IMR-90 (cell line): ENCODE measurements around the gene MAN1C1. TPM values are rescaled to one million over a fixed set of nuclear protein-coding genes. Genes with fewer than 3 reads are reported as not detected.

Experiments
- ATAC-seq: fragments of 200-7000 bp; cut with Tn5 transposase; 2 replicates; pipeline ENCODE4 v1.9.1; 2020; ENCODE audit warnings: low read depth, mild to moderate bottlenecking, moderate library complexity
- BruUV-seq: library from RNA; stranded (reverse); fragments of 400-500 nt; replicated peaks from 2 replicates; lab custom pipeline; 2021; lab: Mats Ljungman, UMichigan
- CTCF ChIA-PET: fragments of 300-600 bp; formaldehyde crosslinking; extraction: SDS; loops from one replicate; lab custom pipeline; 2021; ENCODE audit warnings: antibody characterized with exemption; lab: Yijun Ruan, JAX
- POLR2A ChIA-PET: fragments of 300-600 bp; sonication (Branson Sonifier 250); formaldehyde crosslinking; loops from one replicate; lab custom pipeline; 2022; ENCODE audit warnings: antibody characterized with exemption; ENCODE audit not compliant: unreplicated experiment; lab: Charles Lee
- DNase-seq: peaks from one replicate; pipeline ENCODE4 v3.0.0; 2013
- H2AFZ ChIP-seq: replicated peaks from 2 replicates; pipeline ENCODE3; 2013; ENCODE audit warnings: low read length, mild to moderate bottlenecking; ENCODE audit not compliant: poor library complexity
- H2AK5ac ChIP-seq: 2 replicates; pipeline ENCODE4 v1.6.1; 2013; ENCODE audit warnings: low read depth, low read length, inconsistent platforms
- H2AK9ac ChIP-seq: replicated peaks from 2 replicates; pipeline ENCODE3; 2013; ENCODE audit warnings: mild to moderate bottlenecking, low read depth, low read length, moderate library complexity; ENCODE audit not compliant: poor library complexity
- H2BK120ac ChIP-seq: 2 replicates; pipeline ENCODE4 v1.6.1; 2013; ENCODE audit warnings: low read depth, low read length, inconsistent platforms
- H2BK15ac ChIP-seq: 3 replicates; pipeline ENCODE4 v1.6.1; 2013; ENCODE audit warnings: low read depth, low read length, inconsistent platforms
- H2BK20ac ChIP-seq: 2 replicates; pipeline ENCODE4 v1.6.1; 2013; ENCODE audit warnings: low read depth, mild to moderate bottlenecking, inconsistent platforms, low read length, moderate library complexity
- H2BK5ac ChIP-seq: 2 replicates; pipeline ENCODE4 v1.6.1; 2013; ENCODE audit warnings: mild to moderate bottlenecking, low read depth, low read length, inconsistent platforms; ENCODE audit not compliant: poor library complexity, severe bottlenecking
- H3K14ac ChIP-seq: replicated peaks from 2 replicates; pipeline ENCODE4 v1.6.1; 2013; ENCODE audit warnings: low read depth, low read length, inconsistent platforms
- H3K18ac ChIP-seq: 2 replicates; pipeline ENCODE4 v1.6.1; 2013; ENCODE audit warnings: low read depth, low read length, control low read depth
- H3K23ac ChIP-seq: 2 replicates; pipeline ENCODE4 v1.6.1; 2013; ENCODE audit warnings: low read depth, low read length, inconsistent platforms
- H3K27ac ChIP-seq: 2 replicates; pipeline ENCODE4 v1.5.1; 2013; ENCODE audit warnings: mild to moderate bottlenecking, control low read depth, low read length; ENCODE audit not compliant: insufficient read depth
- H3K27me3 ChIP-seq: 2 replicates; pipeline ENCODE4 v1.6.1; 2013; ENCODE audit warnings: low read length; ENCODE audit not compliant: control insufficient read depth, insufficient read depth
- H3K36me3 ChIP-seq: 2 replicates; pipeline ENCODE4 v1.6.1; 2013; ENCODE audit warnings: low read length, mixed read lengths; ENCODE audit not compliant: control insufficient read depth, insufficient read depth
- H3K4ac ChIP-seq: 2 replicates; pipeline ENCODE4 v1.6.1; 2013; ENCODE audit warnings: low read depth, low read length, inconsistent platforms
- H3K4me1 ChIP-seq: 2 replicates; pipeline ENCODE4 v1.6.1; 2013; ENCODE audit warnings: low read length, mixed read lengths; ENCODE audit not compliant: control insufficient read depth, insufficient read depth
- H3K4me2 ChIP-seq: 2 replicates; pipeline ENCODE4 v1.6.1; 2013; ENCODE audit warnings: low read depth, mild to moderate bottlenecking, control low read depth, low read length, moderate library complexity
- H3K4me3 ChIP-seq: 2 replicates; pipeline ENCODE4 v1.5.1; 2013; ENCODE audit warnings: low read depth, mild to moderate bottlenecking, control low read depth, low read length, moderate library complexity; ENCODE audit not compliant: insufficient read depth
- H3K56ac ChIP-seq: 2 replicates; pipeline ENCODE4 v1.6.1; 2013; ENCODE audit warnings: low read length, inconsistent platforms; ENCODE audit not compliant: insufficient read depth; ENCODE audit errors: extremely low read depth
- H3K79me1 ChIP-seq, 2 experiments: 2 replicates each; pipeline ENCODE4 v1.6.1; 2013; ENCODE audit warnings: low read length in 2 of 2, inconsistent platforms in 1 of 2, low read depth in 1 of 2
- H3K9ac ChIP-seq: 2 replicates; pipeline ENCODE4 v1.6.1; 2013; ENCODE audit warnings: low read depth, low read length, control low read depth
- H3K9me1 ChIP-seq: 2 replicates; pipeline ENCODE4 v1.6.1; 2013; ENCODE audit warnings: low read length, inconsistent platforms; ENCODE audit not compliant: insufficient read depth
- H3K9me3 ChIP-seq: 2 replicates; pipeline ENCODE4 v1.6.1; 2013; ENCODE audit warnings: low read length; ENCODE audit not compliant: control insufficient read depth, insufficient read depth
- H4K20me1 ChIP-seq: 2 replicates; pipeline ENCODE4 v1.6.1; 2013; ENCODE audit warnings: low read length, inconsistent platforms; ENCODE audit not compliant: insufficient read depth
- H4K5ac ChIP-seq: 2 replicates; pipeline ENCODE4 v1.6.1; 2013; ENCODE audit warnings: mild to moderate bottlenecking, low read depth, low read length, control low read depth
- H4K8ac ChIP-seq, 2 experiments: 2 replicates each; pipeline ENCODE4 v1.6.1; 2013; ENCODE audit warnings: low read depth in 2 of 2, low read length in 2 of 2, control low read depth in 1 of 2, inconsistent platforms in 1 of 2
- H4K91ac ChIP-seq: 2 replicates; pipeline ENCODE4 v1.6.1; 2013; ENCODE audit warnings: low read depth, low read length, inconsistent platforms; ENCODE audit not compliant: insufficient read depth
- BHLHE40 ChIP-seq: fragments of 150-350 bp; IDR thresholded peaks from 2 replicates; pipeline ENCODE4 v1.6.1; 2016; ENCODE audit warnings: mild to moderate bottlenecking, low read depth, low read length
- CEBPB ChIP-seq: IDR thresholded peaks from 2 replicates; pipeline ENCODE4 v1.6.1; 2012; ENCODE audit warnings: low read depth, low read length, improper control_type of control experiment
- CHD1 ChIP-seq: IDR thresholded peaks from 2 replicates; pipeline ENCODE4 v1.6.1; 2012; ENCODE audit warnings: low read depth, low read length, improper control_type of control experiment
- CTCF ChIP-seq: conservative IDR thresholded peaks from 2 replicates; pipeline ENCODE4 v1.5.1; 2012; ENCODE audit warnings: mild to moderate bottlenecking, low read depth, low read length, improper control_type of control experiment
- ELK1 ChIP-seq: fragments of 150-350 bp; IDR thresholded peaks from 2 replicates; pipeline ENCODE4 v1.6.1; 2016; ENCODE audit warnings: low read depth, mild to moderate bottlenecking, low read length, moderate library complexity, borderline replicate concordance
- FOS ChIP-seq: fragments of 150-350 bp; IDR thresholded peaks from 2 replicates; pipeline ENCODE4 v1.6.1; 2016; ENCODE audit warnings: low read depth, low read length
- MAFK ChIP-seq: IDR thresholded peaks from 2 replicates; pipeline ENCODE4 v1.6.1; 2012; ENCODE audit warnings: low read depth, low read length, improper control_type of control experiment
- MXI1 ChIP-seq: IDR thresholded peaks from 2 replicates; pipeline ENCODE4 v1.6.1; 2012; ENCODE audit warnings: low read depth, mild to moderate bottlenecking, low read length, moderate library complexity, borderline replicate concordance
- NFE2L2 ChIP-seq: fragments of 150-350 bp; IDR thresholded peaks from 2 replicates; pipeline ENCODE4 v1.6.1; 2016; ENCODE audit warnings: low read depth, mild to moderate bottlenecking, low read length
- POLR2A ChIP-seq: IDR thresholded peaks from 2 replicates; pipeline ENCODE4 v1.6.1; 2012; ENCODE audit warnings: mild to moderate bottlenecking, low read depth, low read length
- RAD21 ChIP-seq: IDR thresholded peaks from 2 replicates; pipeline ENCODE4 v1.6.1; 2012; ENCODE audit warnings: low read length, improper control_type of control experiment
- RCOR1 ChIP-seq: IDR thresholded peaks from 2 replicates; pipeline ENCODE4 v1.6.1; 2012; ENCODE audit warnings: mild to moderate bottlenecking, low read length, improper control_type of control experiment; ENCODE audit not compliant: insufficient replicate concordance
- RFX5 ChIP-seq: IDR thresholded peaks from 2 replicates; pipeline ENCODE4 v1.8.0; 2012; ENCODE audit warnings: low read depth, mild to moderate bottlenecking, low read length, moderate library complexity
- SMC3 ChIP-seq: fragments of 150-350 bp; IDR thresholded peaks from 2 replicates; pipeline ENCODE4 v1.6.1; 2016; ENCODE audit warnings: low read depth, mild to moderate bottlenecking, antibody characterized with exemption, low read length, moderate library complexity
- USF2 ChIP-seq: fragments of 150-350 bp; IDR thresholded peaks from 2 replicates; pipeline ENCODE4 v1.6.1; 2017; ENCODE audit warnings: mild to moderate bottlenecking, antibody characterized with exemption, low read length, low read depth
- WGBS, 2 experiments: methylation state at CpG; one replicate each; pipeline versions ENCODE4 v1.1.5 to v1.1.7; 2013; ENCODE audit warnings: missing lambda C conversion rate in 2 of 2; ENCODE audit not compliant: insufficient read length in 1 of 2; ENCODE audit errors: extremely low coverage in 2 of 2; 5-methylcytosine and 5-hydroxymethylcytosine counted together
- dilution Hi-C: fragments of 300-500 bp; cut with HindIII; formaldehyde crosslinking; loops from one replicate; pipeline ENCODE4 v1.14.3; 2018; ENCODE audit warnings: low sequenced_read_pairs; ENCODE audit not compliant: unreplicated experiment
- in situ Hi-C: fragments of 300-500 bp; cut with MboI; formaldehyde crosslinking; loops from 3 replicates; pipeline ENCODE4 v1.14.3; 2019; ENCODE audit warnings: low sequenced_read_pairs, inconsistent platforms, mixed read lengths
- intact Hi-C: fragments of 100-400 bp; cut with micrococcal nuclease; formaldehyde crosslinking; loops from 2 replicates; pipeline ENCODE4 v1.10.0; 2022
- polyA plus RNA-seq, 3 experiments: library from polyadenylated mRNA; depleted of rRNA; stranded (reverse); fragments of >200 nt; gene quantifications; 2 replicates each; pipeline ENCODE4 v1.2.3, GENCODE V29; 2012; ENCODE audit warnings: low replicate concordance in 1 of 3
- total RNA-seq: library from RNA; depleted of rRNA; stranded (reverse); fragments of >200 nt; gene quantifications from 2 replicates; pipeline ENCODE4 v1.2.3, GENCODE V29; 2012

The MAN1C1 gene
- total and polyA plus RNA-seq, 2 of the 4 experiments (the other 2 are of a cell fraction): 3.2 to 11.3 TPM

- H4K20me1 ChIP-seq: peaks cover 17% of the 10 kb centered on the region; the same call in 1 of the 2 replicates
- no peak overlapping the region for H3K14ac ChIP-seq
- no peaks in the 10 kb centered on the region; the same call in 1 of the 2 replicates for H3K36me3 ChIP-seq
- no peaks in the 10 kb centered on the region for H3K9me3 ChIP-seq
- peaks cover 5 to 19% of the 10 kb centered on the region in 2 experiments; a peak in 2 of 4 replicates for H3K79me1 ChIP-seq
- H2BK5ac ChIP-seq: no peak overlapping the region
- WGBS, 2 experiments: no CpG with 5 or more reads among the region's 4 CpGs
- ATAC-seq: no peak
- BruUV-seq: no TSS peak
- H3K27me3 ChIP-seq: no peaks in the 10 kb centered on the region
- no peak overlapping the region for H4K8ac ChIP-seq
- peak overlapping the region; percentile 96; the same call in 1 of the 2 replicates for H3K4me2 ChIP-seq
- peak overlapping the region; percentile 31; the same call in 1 of the 2 replicates for H2AK5ac ChIP-seq
- H3K4me1 ChIP-seq: peaks cover 5% of the 10 kb centered on the region; the same call in 1 of the 2 replicates
- no peak for DNase-seq
- no peak overlapping the region for H4K91ac ChIP-seq
- 0 out of 2 replicates have a peak overlapping the region, but pooled peaks have one; percentile 32 for H3K23ac ChIP-seq
- no peak overlapping the region for H3K9ac ChIP-seq
- H3K9me1 ChIP-seq: 0 out of 2 replicates have a peak, but pooled peaks cover 2% of the 10 kb centered on the region
- no peak overlapping the region for H2AK9ac ChIP-seq
- no peak overlapping the region for H3K18ac ChIP-seq
- no peak overlapping the region for H3K4me3 ChIP-seq
- no peak overlapping the region for H3K56ac ChIP-seq
- POLR2A ChIA-PET: no interaction called here
- in situ Hi-C loops: no loop called here
- intact Hi-C loops: no loop called here
- no peak overlapping the region for H3K4ac ChIP-seq
- no peak overlapping the region for H2AFZ ChIP-seq
- H4K5ac ChIP-seq: no peak overlapping the region
- no peak overlapping the region for H2BK15ac ChIP-seq
- no peak overlapping the region for H3K27ac ChIP-seq
- H2BK20ac ChIP-seq: no peak overlapping the region
- CTCF ChIA-PET: no interaction called here
- no peak overlapping the region for H2BK120ac ChIP-seq
- dilution Hi-C loops: no loop called here
- TF ChIP-seq RFX5 (no peak), ELK1 (no peak), RAD21 (no peak), POLR2A (no peak), CTCF (no peak), BHLHE40 (no peak), CEBPB (no peak), CHD1 (no peak), NFE2L2 (no peak), USF2 (no peak), FOS (no peak), SMC3 (no peak), MAFK (no peak), RCOR1 (no peak), MXI1 (no peak)
Observed at GRCh38 chr1:25620701-25621350, 4.2 kb downstream of the MAN1C1 start.
